ENCODE data around the gene ZNF615.
"Not testable (repeated sequence)": the region's sequence is repeated elsewhere in the genome, so short reads cannot be mapped to it uniquely, and the experiment has no call there.

ZNF615 gene

GRCh38 chr19:52007806-52008557, at the start of gene ZNF615:
TSS of gene ZNF615 (minus strand) at chr19:52008211. CDS start at chr19:52003711, 4,500 bp downstream.
- peak; percentile 60 to 82 (median 75) for DNase-seq (ENCODE audit: low read depth in 3 of 3, low spot score in 1 of 3)

- not testable (repeated sequence) for DNase-seq (ENCODE audit: low read depth in 3 of 3, low spot score in 1 of 3)
Observed at GRCh38 chr19:52056480-52056879, 48.5 kb upstream of the ZNF615 start.

DNA sequence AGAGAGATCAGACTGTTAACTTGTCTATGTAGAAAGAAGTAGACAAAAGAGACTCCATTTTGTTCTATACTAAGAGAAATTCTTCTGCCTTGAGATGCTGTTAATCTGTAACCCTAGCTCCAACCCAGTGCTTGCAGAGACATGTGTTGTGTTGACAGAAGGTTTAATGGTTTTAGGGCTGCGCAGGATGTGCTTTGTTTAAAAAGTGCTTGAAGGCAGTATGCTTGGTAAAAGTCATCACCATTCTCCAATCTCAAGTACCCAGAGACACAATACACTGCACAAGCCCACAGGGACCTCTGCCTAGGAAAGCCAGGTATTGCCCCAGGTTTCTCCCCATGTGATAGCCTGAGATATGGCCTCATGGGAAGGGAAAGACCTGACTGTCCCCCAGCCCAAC, 43.7 kb upstream of the ZNF615 start:
- not testable (repeated sequence) for DNase-seq (ENCODE audit: low read depth in 3 of 3, low spot score in 1 of 3)

DNA sequence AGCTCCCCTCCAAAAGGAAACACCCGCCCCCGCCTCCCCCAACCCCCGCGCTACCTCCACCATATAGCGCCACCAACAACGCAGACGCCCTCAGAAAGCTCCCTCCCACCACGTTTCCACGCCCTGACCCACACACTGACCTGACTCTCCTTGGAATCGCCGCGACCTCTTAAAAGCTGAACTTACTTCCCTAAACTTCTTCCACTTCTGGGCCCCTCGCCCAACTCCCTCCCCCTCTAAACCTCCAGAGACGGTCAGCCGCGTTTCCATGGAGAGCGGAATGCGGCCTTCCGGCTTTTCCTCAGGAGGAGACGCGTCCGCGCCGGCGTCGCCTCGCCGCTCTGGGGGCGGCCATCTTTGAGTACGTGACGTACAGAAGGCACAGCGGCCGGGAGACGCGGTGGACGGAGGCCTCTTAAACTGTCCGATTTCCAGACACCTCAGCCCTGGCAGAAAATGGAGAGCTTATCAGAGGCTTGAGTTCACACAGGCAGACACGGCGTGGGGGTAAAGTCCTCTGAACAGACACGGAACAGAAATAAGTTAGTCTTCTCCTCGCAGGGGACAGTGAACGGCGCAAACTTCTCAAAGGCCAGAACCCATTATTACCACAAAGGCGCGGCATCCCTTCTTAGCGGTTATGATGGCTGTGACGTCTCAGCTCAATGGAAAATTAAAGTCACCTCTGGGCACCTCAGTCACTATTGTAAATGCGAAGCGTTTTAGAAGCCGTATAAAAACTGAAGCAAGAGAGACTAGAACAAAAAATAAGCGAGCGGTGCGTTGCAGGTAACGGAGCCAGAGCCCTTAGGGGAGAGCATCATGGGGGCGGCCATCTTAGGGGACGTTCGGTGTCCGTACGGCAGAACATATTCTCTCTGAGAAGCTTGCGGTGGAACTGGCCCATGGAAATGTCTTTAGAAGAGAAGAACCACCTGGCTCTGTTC, 40.8 kb upstream of the ZNF615 start, which contains the start of gene ZNF432:
Gene ZNF432 (minus strand): TSS at position 284 of the 947 bp plus-strand sequence. CDS start 1,970 bp downstream, outside the sequence.
- peak; percentile 51 to 69 (median 66) for DNase-seq (ENCODE audit: low read depth in 3 of 3, low spot score in 1 of 3)

DNA sequence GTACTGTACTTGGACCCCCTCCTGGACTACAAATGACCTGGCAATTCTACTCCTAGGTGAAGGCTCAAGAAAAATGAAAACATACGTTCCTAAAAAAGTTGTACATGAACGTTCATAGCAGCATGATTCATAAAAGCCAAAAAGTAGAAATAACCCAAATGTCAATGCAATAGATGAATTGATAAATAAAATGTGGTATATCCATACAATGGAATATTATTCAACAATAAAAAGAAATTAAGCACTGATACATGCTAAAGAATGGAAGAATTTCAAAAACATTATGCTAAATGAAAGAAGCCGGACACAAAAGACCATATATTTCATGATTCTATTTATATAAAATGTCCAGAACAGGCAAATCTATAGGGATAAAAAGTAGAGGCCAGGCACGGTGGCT, 31.2 kb upstream of the ZNF615 start:
- no peak for DNase-seq (ENCODE audit: low read depth in 3 of 3, low spot score in 1 of 3)

GRCh38 chr19:52034051-52034728, 26.2 kb upstream of the ZNF615 start:
- DNase-seq (ENCODE audit: low read depth in 3 of 3, low spot score in 1 of 3) = no peak

DNA sequence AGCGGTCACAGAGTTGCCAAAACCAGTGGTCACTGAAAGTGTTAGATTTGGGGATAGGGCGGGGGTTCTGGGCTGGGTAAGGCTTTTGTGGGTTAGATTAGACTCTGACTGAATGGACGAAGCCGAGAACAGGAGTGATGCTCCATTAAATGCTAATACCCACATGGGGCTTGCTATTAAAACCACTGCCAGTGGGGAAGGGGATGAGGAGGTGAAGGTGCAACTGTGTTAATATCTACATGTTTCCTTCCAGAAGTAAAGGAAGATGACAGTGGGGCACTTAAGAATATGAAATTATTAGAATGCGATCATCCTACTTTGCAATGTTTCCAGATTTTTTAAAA, 20.7 kb upstream of the ZNF615 start:
- no peak for DNase-seq (ENCODE audit: low read depth in 3 of 3, low spot score in 1 of 3)

- peak; percentile 45 to 73 (median 59) for DNase-seq (ENCODE audit: low read depth in 3 of 3, low spot score in 1 of 3)
Observed at GRCh38 chr19:52028027-52028779, 20.2 kb upstream of the ZNF615 start, which contains the start of gene ZNF614. TSS of gene ZNF614 (minus strand) at chr19:52028379. CDS start at chr19:52025745, 2,634 bp downstream.

- not testable (repeated sequence) for DNase-seq (ENCODE audit: low read depth in 3 of 3, low spot score in 1 of 3)
Observed at GRCh38 chr19:52026255-52026990, 18.4 kb upstream of the ZNF615 start.

DNA sequence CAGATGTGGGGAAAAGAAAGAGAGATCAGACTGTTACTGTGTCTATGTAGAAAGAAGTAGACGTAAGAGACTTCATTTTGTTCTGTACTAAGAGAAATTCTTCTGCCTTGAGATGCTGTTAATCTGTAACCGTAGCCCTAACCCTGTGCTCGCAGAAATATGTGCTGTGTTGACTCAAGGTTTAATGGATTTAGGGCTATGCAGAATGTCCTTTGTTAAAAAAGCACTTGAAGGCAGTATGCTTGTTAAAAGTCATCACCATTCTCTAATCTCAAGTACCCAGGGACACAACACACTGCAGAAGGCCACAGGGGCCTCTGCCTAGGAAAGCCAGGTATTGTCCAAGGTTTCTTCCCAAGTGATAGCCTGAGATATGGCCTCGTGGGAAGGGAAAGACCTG, 16.5 kb upstream of the ZNF615 start:
- DNase-seq (ENCODE audit: low read depth in 3 of 3, low spot score in 1 of 3) = not testable (repeated sequence)

DNA sequence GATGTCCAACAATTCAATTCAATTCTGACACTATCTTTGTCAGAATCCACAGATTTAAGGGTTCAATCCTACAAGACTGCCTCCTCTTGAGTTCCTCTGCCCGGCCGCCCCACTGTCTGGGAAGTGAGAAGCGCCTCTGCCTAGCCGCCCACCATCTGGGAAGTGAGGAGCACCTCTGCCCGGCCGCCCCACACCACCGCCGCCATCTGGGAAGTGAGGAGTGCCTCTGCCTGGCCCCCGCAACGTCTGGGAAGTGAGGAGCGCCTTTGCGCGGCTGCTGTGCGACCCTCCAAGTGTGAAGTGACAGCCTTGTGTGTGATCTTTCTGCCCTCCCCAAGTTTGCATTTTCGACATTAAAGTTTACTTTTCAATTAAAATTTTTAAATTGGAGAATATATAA, 14.2 kb upstream of the ZNF615 start:
- no peak for DNase-seq (ENCODE audit: low read depth in 3 of 3, low spot score in 1 of 3)

DNA sequence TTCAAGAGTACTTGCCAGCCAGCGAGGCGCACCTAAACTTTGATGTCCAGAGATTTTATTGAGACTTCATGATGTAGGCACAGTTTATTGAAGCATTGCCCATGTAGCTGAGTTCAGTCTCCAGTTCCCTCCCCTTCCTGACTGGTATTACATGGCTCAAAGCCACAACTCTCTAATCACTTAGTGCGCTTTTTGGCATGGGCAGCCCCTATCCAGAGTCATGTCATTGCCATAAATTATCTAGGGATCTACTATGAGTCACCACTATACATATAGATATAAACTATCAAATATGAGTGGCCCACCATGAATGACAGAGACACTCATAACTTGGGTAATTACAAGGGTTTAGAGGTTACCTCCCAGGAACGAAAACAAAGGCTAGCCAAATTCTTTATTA, 12.5 kb upstream of the ZNF615 start:
- DNase-seq (ENCODE audit: low read depth in 3 of 3, low spot score in 1 of 3) = no peak

- DNase-seq (ENCODE audit: low read depth in 3 of 3, low spot score in 1 of 3) = no peak
Observed at GRCh38 chr19:52010674-52011073, 2.7 kb upstream of the ZNF615 start.

DNA sequence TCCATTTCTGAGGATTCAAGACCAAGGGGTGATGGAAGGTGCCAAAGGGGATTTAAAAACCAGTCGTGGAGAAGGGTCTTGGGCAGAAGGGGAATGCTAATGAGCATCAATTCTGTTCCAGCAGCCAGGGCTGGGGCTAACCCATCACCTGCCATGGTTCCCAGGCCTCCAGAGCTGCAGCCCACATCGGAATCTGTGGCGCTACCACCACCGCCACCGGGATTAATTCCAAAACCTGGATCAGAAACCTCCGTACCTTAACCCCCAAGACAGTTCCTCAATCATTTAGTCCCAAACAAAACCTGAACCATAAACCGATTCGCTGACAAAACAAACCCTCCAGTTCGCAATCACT, 583 bp downstream of the ZNF615 start:
- DNase-seq (ENCODE audit: low read depth in 3 of 3, low spot score in 1 of 3) = no peak

GRCh38 chr19:51994048-51994644, 13.9 kb downstream of the ZNF615 start:
- no peak for DNase-seq (ENCODE audit: low read depth in 3 of 3, low spot score in 1 of 3)

GRCh38 chr19:51993422-51993821, 14.6 kb downstream of the ZNF615 start:
- no peak for DNase-seq (ENCODE audit: low read depth in 3 of 3, low spot score in 1 of 3)

DNA sequence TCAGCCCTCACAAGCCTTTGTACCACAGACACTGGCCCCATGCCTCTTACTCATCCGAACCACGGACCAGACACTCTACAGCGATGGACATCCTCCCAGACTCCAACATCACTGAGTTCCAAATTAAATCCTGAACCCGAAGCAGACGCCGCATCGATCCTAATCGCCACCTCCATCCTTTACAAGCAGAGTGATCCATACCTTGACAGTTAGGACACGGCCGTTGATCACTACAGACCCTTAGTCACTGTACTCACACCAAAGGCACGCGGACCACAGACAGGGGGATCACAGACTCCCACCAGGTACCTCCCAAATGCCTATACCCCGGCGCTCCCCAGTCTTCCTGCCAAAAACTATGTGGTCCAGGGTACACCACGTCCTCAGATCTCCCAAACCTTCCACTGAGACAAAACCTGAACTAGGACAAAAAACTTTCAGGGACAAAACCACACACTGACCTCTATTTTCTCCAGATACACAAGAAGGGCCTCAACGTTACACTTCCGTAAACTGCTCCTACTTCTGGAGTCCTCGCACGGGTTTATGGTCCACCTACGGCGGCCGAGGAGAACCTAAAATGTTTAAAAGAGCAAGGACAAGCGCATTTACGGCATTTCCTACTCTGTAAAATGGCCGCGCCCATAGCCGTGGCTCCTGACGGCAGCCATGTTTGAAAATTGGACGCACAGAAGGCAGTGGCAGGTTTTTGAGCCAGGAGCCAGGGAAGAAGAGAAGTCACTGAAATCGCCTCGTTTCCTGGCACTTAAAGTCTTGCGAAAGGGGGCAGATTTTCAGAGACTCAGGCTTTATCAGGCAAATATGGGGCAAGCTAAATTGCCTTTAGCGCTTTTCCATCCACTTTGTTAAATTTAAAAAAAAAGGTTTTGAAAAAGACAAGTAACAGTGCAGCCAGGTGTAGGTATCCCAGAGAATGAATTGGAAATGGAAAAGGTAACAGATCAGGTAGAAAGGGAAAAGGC, 21.4 kb downstream of the ZNF615 start, which contains the start of gene ZNF350:
Gene ZNF350 (minus strand): TSS at position 532 of the 983 bp plus-strand sequence. CDS start 12,480 bp downstream, outside the sequence.
- peak; percentile 59 to 76 (median 73) for DNase-seq (ENCODE audit: low read depth in 3 of 3, low spot score in 1 of 3)

DNA sequence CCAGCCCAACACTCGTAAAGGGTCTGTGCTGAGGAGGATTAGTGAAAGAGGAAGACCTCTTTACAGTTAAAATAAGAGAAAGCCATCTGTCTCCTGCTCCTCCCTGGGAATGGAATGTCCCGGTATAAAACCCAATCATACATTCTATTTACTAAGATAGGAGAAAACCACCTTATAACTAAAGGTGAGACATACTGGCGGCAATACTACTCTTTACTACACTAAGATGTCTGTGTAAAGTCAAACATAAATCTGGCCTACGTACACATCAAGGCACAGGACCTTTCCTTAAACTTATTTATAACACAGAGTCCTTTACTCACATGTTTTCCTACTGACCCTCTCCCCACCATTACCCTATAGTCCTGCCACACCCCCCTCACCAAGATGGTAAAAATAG, 24.6 kb downstream of the ZNF615 start:
- no peak for DNase-seq (ENCODE audit: low read depth in 3 of 3, low spot score in 1 of 3)

All from stimulated activated CD4-positive, alpha-beta T cell treated with anti-CD3 and anti-CD28 coated beads, TNF-alpha, amount 100 ng/mL, for 1 hour (primary cell).